Ectodermal cell (in vitro differentiated cells): ENCODE measurements around the gene CD9.

Experiments used
- H3K27ac ChIP-seq: 2 replicates; pipeline ENCODE4 v1.7.0; 2013; ENCODE audit warnings: mild to moderate bottlenecking, low read depth, low read length; ENCODE audit not compliant: insufficient read depth, poor library complexity, severe bottlenecking
- H3K27me3 ChIP-seq: 2 replicates; pipeline ENCODE4 v1.7.0; 2013; ENCODE audit warnings: mild to moderate bottlenecking, low read length; ENCODE audit not compliant: insufficient read depth, control insufficient read depth, poor library complexity, severe bottlenecking
- H3K36me3 ChIP-seq: one replicate; pipeline ENCODE4 v1.7.0; 2013; ENCODE audit warnings: low read length; ENCODE audit not compliant: control insufficient read depth, insufficient read depth
- H3K4me1 ChIP-seq: one replicate; pipeline ENCODE4 v1.7.0; 2013; ENCODE audit warnings: low read length; ENCODE audit not compliant: control insufficient read depth, insufficient read depth
- H3K4me3 ChIP-seq: 2 replicates; pipeline ENCODE4 v1.7.0; 2013; ENCODE audit warnings: low read depth, low read length, control low read depth; ENCODE audit not compliant: insufficient read depth
- H3K9me3 ChIP-seq: 2 replicates; pipeline ENCODE4 v1.7.0; 2013; ENCODE audit warnings: mild to moderate bottlenecking, low read length, moderate library complexity; ENCODE audit not compliant: control insufficient read depth
- WGBS, 2 experiments: methylation state at CpG; one replicate each; pipeline ENCODE4 v1.1.7; 2013; ENCODE audit warnings: missing lambda C conversion rate in 2 of 2; 5-methylcytosine and 5-hydroxymethylcytosine counted together

Gene CD9

GRCh38 chr12:6221146-6221545 lies 20.9 kb downstream of the CD9 start:
- Histone ChIP-seq H3K27me3 (no peaks in the 10 kb centered on the region), H3K4me1 (peaks cover 19% of the 10 kb centered on the region), H3K36me3 (no peaks in the 10 kb centered on the region), H3K4me3 (no peak overlapping the region), H3K27ac (no peak overlapping the region), H3K9me3 (no peaks in the 10 kb centered on the region)
- 93 to 94% methylated on average over 9 of the region's 9 CpGs for WGBS, 2 experiments

- Histone ChIP-seq H3K27me3 (no peaks in the 10 kb centered on the region), H3K9me3 (no peaks in the 10 kb centered on the region), H3K27ac (peak overlapping the region; percentile 76), H3K36me3 (no peaks in the 10 kb centered on the region), H3K4me3 (no peak overlapping the region), H3K4me1 (peaks cover 19% of the 10 kb centered on the region)
- 72 to 78% methylated on average over 12 of the region's 12 CpGs for WGBS, 2 experiments
These were observed 22.0 kb downstream of the CD9 start for GRCh38 chr12:6222078-6222654.

GRCh38 chr12:6223545-6223944 lies 23.3 kb downstream of the CD9 start:
- no peaks in the 10 kb centered on the region for H3K9me3 ChIP-seq
- H3K4me1 ChIP-seq = peaks cover 19% of the 10 kb centered on the region
- no peak overlapping the region for H3K4me3 ChIP-seq
- 90 to 92% methylated on average over 10 of the region's 10 CpGs for WGBS, 2 experiments
- no peaks in the 10 kb centered on the region for H3K27me3 ChIP-seq
- H3K36me3 ChIP-seq = no peaks in the 10 kb centered on the region
- no peak overlapping the region for H3K27ac ChIP-seq

GRCh38 chr12:6224550-6224949 lies 24.4 kb downstream of the CD9 start:
- Histone ChIP-seq H3K27me3 (no peaks in the 10 kb centered on the region), H3K9me3 (no peaks in the 10 kb centered on the region), H3K27ac (no peak overlapping the region), H3K36me3 (no peaks in the 10 kb centered on the region), H3K4me1 (peaks cover 25% of the 10 kb centered on the region), H3K4me3 (no peak overlapping the region)
- WGBS, 2 experiments = 94 to 95% methylated on average over 10 of the region's 10 CpGs

- 88 to 94% methylated on average over 5 of the region's 5 CpGs for WGBS, 2 experiments
- Histone ChIP-seq H3K4me3 (no peak overlapping the region), H3K36me3 (no peaks in the 10 kb centered on the region), H3K27ac (no peak overlapping the region), H3K27me3 (no peaks in the 10 kb centered on the region), H3K4me1 (peaks cover 34% of the 10 kb centered on the region), H3K9me3 (no peaks in the 10 kb centered on the region)
These were observed 25.4 kb downstream of the CD9 start for GRCh38 chr12:6225630-6226001.

GRCh38 chr12:6226002-6226678 lies 25.9 kb downstream of the CD9 start:
- Histone ChIP-seq H3K27me3 (no peaks in the 10 kb centered on the region), H3K27ac (no peak overlapping the region), H3K36me3 (no peaks in the 10 kb centered on the region), H3K4me1 (peaks cover 36% of the 10 kb centered on the region), H3K4me3 (no peak overlapping the region), H3K9me3 (no peaks in the 10 kb centered on the region)
- WGBS, 2 experiments = 86 to 90% methylated on average over 12 of the region's 12 CpGs

GRCh38 chr12:6226679-6227051 lies 26.5 kb downstream of the CD9 start:
- H3K27me3 ChIP-seq = no peaks in the 10 kb centered on the region
- H3K27ac ChIP-seq = no peak overlapping the region
- no peaks in the 10 kb centered on the region for H3K36me3 ChIP-seq
- H3K9me3 ChIP-seq = no peaks in the 10 kb centered on the region
- H3K4me3 ChIP-seq = no peak overlapping the region
- H3K4me1 ChIP-seq = peaks cover 38% of the 10 kb centered on the region
- 88 to 92% methylated on average over 9 of the region's 10 CpGs for WGBS, 2 experiments

GRCh38 chr12:6228535-6229223 lies 28.5 kb downstream of the CD9 start:
- WGBS, 2 experiments = 93 to 94% methylated on average over 9 of the region's 9 CpGs
- Histone ChIP-seq H3K27me3 (no peaks in the 10 kb centered on the region), H3K9me3 (no peaks in the 10 kb centered on the region), H3K4me3 (no peak overlapping the region), H3K27ac (no peak overlapping the region), H3K36me3 (no peaks in the 10 kb centered on the region), H3K4me1 (peaks cover 40% of the 10 kb centered on the region)

- H3K9me3 ChIP-seq = no peaks in the 10 kb centered on the region
- no peaks in the 10 kb centered on the region for H3K27me3 ChIP-seq
- 82 to 83% methylated on average over 24 of the region's 24 CpGs for WGBS, 2 experiments
- H3K4me3 ChIP-seq = no peak overlapping the region
- H3K4me1 ChIP-seq = peaks cover 42% of the 10 kb centered on the region
- no peaks in the 10 kb centered on the region for H3K36me3 ChIP-seq
- peak overlapping the region; percentile 53 for H3K27ac ChIP-seq
These were observed 29.3 kb downstream of the CD9 start for GRCh38 chr12:6229224-6230218.
